ENCODE data around the gene SMARCD2.
"Not testable (repeated sequence)": the region's sequence is repeated elsewhere in the genome, so short reads cannot be mapped to it uniquely, and the experiment has no call there.

DNA sequence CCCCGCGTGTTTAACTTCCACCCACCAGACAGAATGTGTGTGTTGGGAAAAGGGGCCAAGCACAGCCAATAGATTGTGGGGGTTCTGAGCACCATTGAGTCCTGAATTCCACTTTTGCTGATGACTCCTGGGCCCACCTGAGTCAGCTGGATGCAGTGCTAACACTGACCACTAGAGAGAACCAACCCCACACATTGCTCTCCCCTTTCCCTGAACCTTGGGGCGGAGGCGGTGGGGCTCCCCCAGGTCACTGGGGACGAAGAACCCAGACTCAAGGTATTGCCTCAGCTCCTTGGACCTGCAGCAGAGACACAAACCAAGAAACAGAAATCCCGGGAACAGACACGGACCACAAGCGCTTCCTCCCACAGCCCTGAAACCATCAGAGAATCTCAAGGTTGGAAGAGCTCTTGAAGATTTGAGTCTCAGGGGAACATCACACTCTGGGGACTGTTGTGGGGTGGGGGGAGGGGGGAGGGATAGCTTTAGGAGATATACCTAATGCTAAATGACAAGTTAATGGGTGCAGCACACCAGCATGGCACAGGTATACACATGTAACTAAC is 31.7 kb upstream of the SMARCD2 start:
- TF ChIP-seq POLR2A, POLR2AphosphoS5 (IDR thresholded peaks at IDR 0.05): not testable (repeated sequence)
- TF ChIP-seq, protein P1, sequence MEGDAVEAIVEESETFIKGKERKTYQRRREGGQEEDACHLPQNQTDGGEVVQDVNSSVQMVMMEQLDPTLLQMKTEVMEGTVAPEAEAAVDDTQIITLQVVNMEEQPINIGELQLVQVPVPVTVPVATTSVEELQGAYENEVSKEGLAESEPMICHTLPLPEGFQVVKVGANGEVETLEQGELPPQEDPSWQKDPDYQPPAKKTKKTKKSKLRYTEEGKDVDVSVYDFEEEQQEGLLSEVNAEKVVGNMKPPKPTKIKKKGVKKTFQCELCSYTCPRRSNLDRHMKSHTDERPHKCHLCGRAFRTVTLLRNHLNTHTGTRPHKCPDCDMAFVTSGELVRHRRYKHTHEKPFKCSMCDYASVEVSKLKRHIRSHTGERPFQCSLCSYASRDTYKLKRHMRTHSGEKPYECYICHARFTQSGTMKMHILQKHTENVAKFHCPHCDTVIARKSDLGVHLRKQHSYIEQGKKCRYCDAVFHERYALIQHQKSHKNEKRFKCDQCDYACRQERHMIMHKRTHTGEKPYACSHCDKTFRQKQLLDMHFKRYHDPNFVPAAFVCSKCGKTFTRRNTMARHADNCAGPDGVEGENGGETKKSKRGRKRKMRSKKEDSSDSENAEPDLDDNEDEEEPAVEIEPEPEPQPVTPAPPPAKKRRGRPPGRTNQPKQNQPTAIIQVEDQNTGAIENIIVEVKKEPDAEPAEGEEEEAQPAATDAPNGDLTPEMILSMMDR (IDR thresholded peaks at IDR 0.05): not testable (repeated sequence)
